T-helper 9 cell (primary cell): ENCODE measurements around the gene GH1.
A peak's percentile ranks its signal among the peaks of the same experiment; 100 is the strongest.
"Not testable (repeated sequence)": the region's sequence is repeated elsewhere in the genome, so short reads cannot be mapped to it uniquely, and the experiment has no call there.

Experiments used
- DNase-seq: peaks from one replicate; pipeline ENCODE4 v3.0.0-alpha.2; 2020

Gene GH1

GRCh38 chr17:63925615-63926014, 7.0 kb upstream of the GH1 start:
- DNase-seq = no peak

GRCh38 chr17:63922402-63922801, 3.8 kb upstream of the GH1 start:
- DNase-seq = not testable (repeated sequence)

GRCh38 chr17:63920779-63921178, 2.1 kb upstream of the GH1 start:
- not testable (repeated sequence) for DNase-seq

DNA sequence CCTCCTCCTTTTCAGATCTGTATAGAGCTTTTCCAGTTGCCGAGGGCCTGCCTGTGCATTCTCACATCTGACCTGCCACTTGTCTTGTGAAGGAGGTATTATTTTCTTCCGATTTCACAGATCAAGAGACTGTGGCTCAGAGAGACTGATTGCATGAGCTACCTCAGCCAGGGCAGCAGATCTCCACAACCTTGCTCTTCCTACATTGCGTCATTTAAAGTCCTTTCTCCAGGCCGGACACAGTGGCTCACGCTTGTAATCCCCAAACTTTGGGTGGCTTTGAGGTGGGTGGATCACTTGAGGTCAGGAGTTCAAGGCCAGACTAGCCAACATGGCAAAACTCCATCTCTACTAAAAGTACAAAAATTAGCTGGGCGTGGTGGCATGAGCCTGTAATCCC, 1.4 kb upstream of the GH1 start:
- not testable (repeated sequence) for DNase-seq

DNA sequence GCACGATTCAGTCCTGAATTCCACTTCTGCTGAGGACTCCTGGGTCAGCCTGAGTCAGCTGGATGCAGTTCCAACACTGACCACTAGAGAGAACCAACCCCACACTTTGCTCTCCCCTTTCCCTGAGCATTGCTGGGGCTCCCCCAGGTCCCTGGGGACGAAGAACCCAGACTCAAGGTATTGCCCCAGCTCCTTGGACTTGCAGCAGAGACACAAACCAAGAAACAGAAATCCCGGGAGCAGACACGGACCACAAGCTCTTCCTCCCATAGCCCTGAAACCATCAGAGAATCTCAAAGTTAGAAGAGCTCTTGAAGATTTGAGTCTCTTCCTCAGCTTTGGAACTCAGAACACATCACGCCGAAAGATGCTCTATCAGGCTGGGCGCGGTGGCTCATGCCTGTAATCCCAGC, 678 bp upstream of the GH1 start:
- DNase-seq = peak; percentile 65

- DNase-seq = no peak
These were observed 334 bp downstream of the GH1 start for GRCh38 chr17:63918305-63918704.

DNA sequence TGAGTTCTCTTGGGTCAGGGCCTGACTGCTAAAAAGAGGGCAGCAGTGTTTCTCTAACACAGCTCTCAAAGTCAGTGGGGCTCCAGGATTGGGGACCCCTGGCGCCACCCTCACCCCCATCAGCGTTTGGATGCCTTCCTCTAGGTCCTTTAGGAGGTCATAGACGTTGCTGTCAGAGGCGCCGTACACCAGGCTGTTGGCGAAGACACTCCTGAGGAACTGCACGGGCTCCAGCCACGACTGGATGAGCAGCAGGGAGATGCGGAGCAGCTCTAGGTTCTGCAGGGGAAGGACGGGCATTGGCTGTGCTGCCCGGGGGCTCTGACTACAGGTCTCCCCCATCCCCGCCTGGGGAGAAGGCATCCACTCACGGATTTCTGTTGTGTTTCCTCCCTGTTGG, 993 bp downstream of the GH1 start:
- DNase-seq = no peak

DNA sequence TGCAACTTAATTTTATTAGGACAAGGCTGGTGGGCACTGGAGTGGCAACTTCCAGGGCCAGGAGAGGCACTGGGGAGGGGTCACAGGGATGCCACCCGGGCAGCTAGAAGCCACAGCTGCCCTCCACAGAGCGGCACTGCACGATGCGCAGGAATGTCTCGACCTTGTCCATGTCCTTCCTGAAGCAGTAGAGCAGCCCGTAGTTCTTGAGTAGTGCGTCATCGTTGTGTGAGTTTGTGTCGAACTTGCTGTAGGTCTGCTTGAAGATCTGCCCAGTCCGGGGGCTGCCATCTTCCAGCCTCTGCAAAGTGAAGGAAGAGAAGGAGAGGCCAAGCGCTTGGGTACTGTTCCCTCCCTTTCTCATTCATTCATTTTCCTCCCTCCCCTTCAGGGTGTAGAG, 1.4 kb downstream of the GH1 start:
- DNase-seq = not testable (repeated sequence)

DNA sequence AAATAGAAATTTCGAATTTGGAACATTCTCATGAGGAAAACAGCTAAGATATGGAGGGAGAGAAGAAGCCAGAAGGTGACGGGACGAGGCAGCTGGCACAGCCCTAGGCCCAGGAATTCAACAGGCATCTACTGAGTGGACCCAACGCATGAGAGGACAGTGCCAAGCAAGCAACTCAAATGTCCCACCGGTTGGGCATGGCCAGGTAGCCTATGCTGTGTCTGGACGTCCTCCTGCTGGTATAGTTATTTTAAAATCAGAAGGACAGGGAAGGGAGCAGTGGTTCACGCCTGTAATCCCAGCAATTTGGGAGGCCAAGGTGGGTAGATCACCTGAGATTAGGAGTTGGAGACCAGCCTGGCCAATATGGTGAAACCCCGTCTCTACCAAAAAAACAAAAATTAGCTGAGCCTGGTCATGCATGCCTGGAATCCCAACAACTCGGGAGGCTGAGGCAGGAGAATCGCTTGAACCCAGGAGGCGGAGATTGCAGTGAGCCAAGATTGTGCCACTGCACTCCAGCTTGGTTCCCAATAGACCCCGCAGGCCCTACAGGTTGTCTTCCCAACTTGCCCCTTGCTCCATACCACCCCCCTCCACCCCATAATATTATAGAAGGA, 2.0 kb downstream of the GH1 start:
- DNase-seq = no peak

DNA sequence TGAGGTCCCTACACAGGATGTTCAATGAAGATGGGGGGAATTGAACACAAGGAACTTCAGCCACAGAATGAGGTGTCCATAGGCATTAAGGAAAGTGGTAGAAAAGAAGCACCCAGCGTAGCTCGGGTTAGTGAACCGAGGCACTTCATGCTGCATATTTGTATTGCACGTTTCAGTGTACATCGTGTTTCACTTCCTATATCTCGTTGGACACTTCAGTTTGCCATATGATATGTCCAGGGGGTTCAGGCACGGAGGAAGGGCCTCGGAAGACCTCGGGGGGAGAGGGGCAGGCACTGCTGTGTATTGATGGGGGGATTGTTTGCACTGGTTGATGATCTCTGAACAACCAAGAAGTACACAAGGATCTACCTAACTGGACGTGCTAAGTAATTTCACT, 2.9 kb downstream of the GH1 start:
- DNase-seq = not testable (repeated sequence)

GRCh38 chr17:63914471-63914870, 4.2 kb downstream of the GH1 start:
- no peak for DNase-seq

GRCh38 chr17:63911657-63912100, 7.0 kb downstream of the GH1 start:
- DNase-seq = peak; percentile 60

GRCh38 chr17:63911041-63911635, 7.5 kb downstream of the GH1 start, which contains the start of gene CSHL1:
Gene CSHL1, minus strand, starts transcription at chr17:63911258. Its CDS starts 62 bp downstream, at chr17:63911196.
- no peak for DNase-seq

- no peak for DNase-seq
These were observed 8.5 kb downstream of the GH1 start for GRCh38 chr17:63910096-63910495.

DNA sequence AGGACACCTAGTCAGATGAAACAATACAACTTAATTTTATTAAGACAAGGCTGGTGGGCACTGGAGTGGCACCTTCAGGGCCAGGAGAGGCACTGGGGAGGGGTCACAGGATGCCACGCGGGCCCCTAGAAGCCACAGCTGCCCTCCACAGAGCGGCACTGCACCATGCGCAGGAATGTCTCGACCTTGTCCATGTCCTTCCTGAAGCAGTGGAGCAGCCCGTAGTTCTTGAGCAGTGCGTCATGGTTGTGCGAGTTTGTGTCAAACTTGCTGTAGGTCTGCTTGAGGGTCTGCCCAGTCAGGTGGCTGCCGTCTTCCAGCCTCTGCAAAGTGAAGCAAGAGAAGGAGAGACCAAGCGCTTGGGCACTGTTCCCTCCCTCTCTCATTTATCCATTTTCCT, 9.1 kb downstream of the GH1 start:
- not testable (repeated sequence) for DNase-seq

GRCh38 chr17:63907161-63907778, 11.4 kb downstream of the GH1 start:
- DNase-seq = not testable (repeated sequence)

DNA sequence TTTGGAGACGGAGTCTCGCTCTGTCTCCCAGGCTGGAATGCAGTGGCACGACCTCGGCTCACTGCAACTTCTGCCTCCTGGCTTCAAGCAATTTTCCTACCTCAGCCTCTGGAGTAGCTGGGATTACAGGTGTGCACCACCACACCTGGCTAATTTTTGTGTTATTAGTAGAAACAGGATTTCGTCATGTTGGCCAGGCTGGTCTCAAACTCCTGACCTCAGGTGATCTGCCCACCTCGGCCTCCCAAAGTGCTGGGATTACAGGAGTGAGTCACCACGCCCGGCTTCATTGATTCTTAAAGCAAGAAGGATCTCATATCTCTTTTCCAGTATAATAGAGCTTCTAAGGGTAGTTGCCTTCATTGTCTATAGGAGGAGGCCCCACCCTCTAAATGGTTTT, 13.8 kb downstream of the GH1 start:
- not testable (repeated sequence) for DNase-seq

DNA sequence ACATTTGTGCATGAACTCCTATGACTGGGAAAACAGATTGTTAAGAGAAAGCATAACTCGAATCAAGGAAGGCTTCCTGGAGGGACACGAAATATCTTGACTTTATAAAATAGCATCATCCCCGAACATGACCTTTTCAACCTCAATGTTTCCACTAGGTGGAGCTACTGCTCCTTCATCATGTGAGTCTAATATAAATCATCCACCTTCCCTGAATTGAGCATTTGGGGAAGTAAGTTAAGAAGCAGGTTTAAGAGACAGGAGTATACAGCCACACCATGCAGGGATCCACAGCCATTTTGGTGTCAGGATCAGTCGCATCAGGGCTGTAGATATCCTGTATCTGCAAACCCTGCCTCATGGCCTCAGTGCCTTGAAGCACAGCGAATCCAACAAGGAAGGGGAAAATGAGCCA, 14.8 kb downstream of the GH1 start:
- DNase-seq = not testable (repeated sequence)

GRCh38 chr17:63901971-63902370, 16.7 kb downstream of the GH1 start:
- not testable (repeated sequence) for DNase-seq

GRCh38 chr17:63898899-63899798, 19.5 kb downstream of the GH1 start:
- not testable (repeated sequence) for DNase-seq

DNA sequence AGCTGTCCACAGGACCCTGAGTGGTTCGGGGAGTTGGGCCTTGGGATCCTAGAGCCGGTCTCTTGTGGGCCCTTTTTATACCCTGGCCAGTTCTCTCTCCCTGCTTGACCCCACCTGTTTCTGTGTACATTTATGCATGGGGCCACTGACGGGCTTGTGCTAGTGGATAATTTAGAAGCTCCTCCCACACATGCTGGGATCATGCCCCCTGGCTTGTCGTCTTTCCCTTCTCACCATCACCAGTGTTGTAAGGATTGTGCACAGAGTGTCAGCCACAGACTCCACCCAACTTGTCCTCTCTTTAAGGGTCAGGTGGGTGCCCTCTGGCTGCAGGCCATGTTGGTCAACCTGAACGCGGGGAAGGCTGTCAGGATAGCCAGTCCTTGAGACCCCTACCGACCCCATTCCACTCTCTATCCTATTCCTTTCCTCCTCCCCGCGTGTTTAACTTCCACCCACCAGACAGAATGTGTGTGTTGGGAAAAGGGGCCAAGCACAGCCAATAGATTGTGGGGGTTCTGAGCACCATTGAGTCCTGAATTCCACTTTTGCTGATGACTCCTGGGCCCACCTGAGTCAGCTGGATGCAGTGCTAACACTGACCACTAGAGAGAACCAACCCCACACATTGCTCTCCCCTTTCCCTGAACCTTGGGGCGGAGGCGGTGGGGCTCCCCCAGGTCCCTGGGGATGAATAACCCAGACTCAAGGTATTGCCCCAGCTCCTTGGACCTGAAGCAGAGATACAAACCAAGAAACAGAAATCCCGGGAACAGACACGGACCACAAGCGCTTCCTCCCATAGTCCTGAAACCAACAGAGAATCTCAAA, 21.9 kb downstream of the GH1 start, which contains the start of gene CSH1:
Gene CSH1, minus strand, starts transcription at position 51 of the 831 bp plus-strand sequence. CDS start 63 bp downstream, outside the sequence.
- DNase-seq = not testable (repeated sequence)

DNA sequence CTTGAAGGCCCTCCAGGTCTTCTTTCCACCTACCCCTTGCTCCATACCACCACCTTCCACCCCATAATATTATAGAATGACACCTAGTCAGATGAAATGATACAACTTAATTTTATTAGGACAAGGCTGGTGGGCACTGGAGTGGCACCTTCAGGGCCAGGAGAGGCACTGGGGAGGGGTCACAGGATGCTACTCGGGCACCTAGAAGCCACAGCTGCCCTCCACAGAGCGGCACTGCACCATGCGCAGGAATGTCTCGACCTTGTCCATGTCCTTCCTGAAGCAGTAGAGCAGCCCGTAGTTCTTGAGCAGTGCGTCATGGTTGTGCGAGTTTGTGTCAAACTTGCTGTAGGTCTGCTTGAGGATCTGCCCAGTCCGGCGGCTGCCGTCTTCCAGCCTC, 23.8 kb downstream of the GH1 start:
- not testable (repeated sequence) for DNase-seq
